Colonic mucosa (tissue), 4 donors: Measurements from ENCODE around the gene SNCA. TPM values are rescaled to one million over a fixed set of nuclear protein-coding genes. Genes with fewer than 3 reads are reported as not detected.
A peak's percentile ranks its signal among the peaks of the same experiment; 100 is the strongest.

Experiments used
- DNase-seq: peaks from one replicate; pipeline ENCODE4 v3.0.0-alpha.2; 2020
- H3K27ac ChIP-seq: fragments of 200-600 bp; one replicate; pipeline ENCODE4 v1.8.0; 2021
- H3K27me3 ChIP-seq: fragments of 200-600 bp; one replicate; pipeline ENCODE4 v1.8.0; 2021
- H3K36me3 ChIP-seq: fragments of 200-600 bp; one replicate; pipeline ENCODE4 v1.8.0; 2021
- H3K4me1 ChIP-seq: fragments of 200-600 bp; one replicate; pipeline ENCODE4 v1.8.0; 2021; ENCODE audit warnings: mild to moderate bottlenecking
- H3K4me3 ChIP-seq: fragments of 200-600 bp; one replicate; pipeline ENCODE4 v1.8.0; 2021
- H3K9ac ChIP-seq, 2 donors: one replicate each; pipeline ENCODE4 v1.7.0; 2013; ENCODE audit warnings: control low read depth in 2 of 2, low read depth in 2 of 2, low read length in 2 of 2
- H3K9me3 ChIP-seq: fragments of 200-600 bp; one replicate; pipeline ENCODE4 v1.8.0; 2021
- CTCF ChIP-seq: fragments of 200-600 bp; IDR thresholded peaks from one replicate; pipeline ENCODE4 v1.8.0; 2022; ENCODE audit warnings: antibody characterized with exemption, mild to moderate bottlenecking
- intact Hi-C: fragments of 100-400 bp; cut with DNase I; formaldehyde crosslinking; loops from one replicate; pipeline ENCODE4 v1.14.1; 2022
- total RNA-seq, 2 donors: library from RNA; stranded (reverse); fragmentation: NEBNext Ultra II Directional in 1 of 2; extraction: Animal tissue kit (Norgen Biotek cat#: 25700) in 1 of 2; gene quantifications; one replicate each; pipeline ENCODE4 v1.2.1, GENCODE V29; 2021
- donor health status: healthy.
- donor health status: DM: no; HTN: no; CAD: no.
- donor health status: DM: no; HTN: no; CAD: no.

The SNCA gene
- total RNA-seq, result 1 to 10 TPM; 1.2 to 5.7 TPM

- peak within 1 kb of the TSS in 1 of 2 donors; percentile 17 for H3K9ac ChIP-seq
- intact Hi-C loops, result no loop called here
- no peaks in the 10 kb centered on the region for H3K9me3 ChIP-seq
- H3K27me3 ChIP-seq, result peaks cover 42% of the 10 kb centered on the region
- peaks cover 6% of the 10 kb centered on the region for H3K4me1 ChIP-seq
- H3K4me3 ChIP-seq, result peak within 1 kb of the TSS; percentile 58
- no peaks in the 10 kb centered on the region for H3K36me3 ChIP-seq
- H3K27ac ChIP-seq, result no peak within 1 kb of the TSS
- no peak for TF ChIP-seq CTCF
- peak; percentile 54 for DNase-seq
Measured at GRCh38 chr4:89836897-89837384, at the start of gene SNCA. Gene SNCA (minus strand): TSS chr4:89837161. CDS start chr4:89835667, 1,494 bp downstream.

- H3K27me3 ChIP-seq, result no peaks in the 10 kb centered on the region
- H3K4me1 ChIP-seq, result no peaks in the 10 kb centered on the region
- no peak overlapping the region for H3K27ac ChIP-seq
- H3K9me3 ChIP-seq, result no peaks in the 10 kb centered on the region
- TF ChIP-seq CTCF, result no peak
- no peak overlapping the region for H3K4me3 ChIP-seq
- DNase-seq, result no peak
- H3K9ac ChIP-seq, result no peak overlapping the region
- intact Hi-C loops, result no loop called here
- H3K36me3 ChIP-seq, result no peaks in the 10 kb centered on the region
Measured at GRCh38 chr4:89879215-89879614, 42.3 kb upstream of the SNCA start.

GRCh38 chr4:89878611-89879010, 41.6 kb upstream of the SNCA start:
- H3K9ac ChIP-seq, result no peak overlapping the region

GRCh38 chr4:89876548-89876947, 39.6 kb upstream of the SNCA start:
- intact Hi-C loops, result no loop called here
- no peaks in the 10 kb centered on the region for H3K36me3 ChIP-seq
- no peak overlapping the region for H3K27ac ChIP-seq
- H3K9ac ChIP-seq, result no peak overlapping the region
- no peak for DNase-seq
- H3K4me3 ChIP-seq, result no peak overlapping the region
- no peaks in the 10 kb centered on the region for H3K27me3 ChIP-seq
- no peaks in the 10 kb centered on the region for H3K4me1 ChIP-seq
- no peak for TF ChIP-seq CTCF
- no peaks in the 10 kb centered on the region for H3K9me3 ChIP-seq

More at GRCh38 chr4:89878611-89879010, 41.6 kb upstream of the SNCA start:
- no peak for TF ChIP-seq CTCF
- no peaks in the 10 kb centered on the region for H3K9me3 ChIP-seq
- DNase-seq, result no peak
- no peaks in the 10 kb centered on the region for H3K27me3 ChIP-seq
- H3K36me3 ChIP-seq, result no peaks in the 10 kb centered on the region
- H3K4me1 ChIP-seq, result no peaks in the 10 kb centered on the region
- no peak overlapping the region for H3K4me3 ChIP-seq
- no peak overlapping the region for H3K27ac ChIP-seq
- intact Hi-C loops, result no loop called here

- Histone ChIP-seq H3K27ac (no peak overlapping the region), H3K36me3 (no peaks in the 10 kb centered on the region), H3K9me3 (no peaks in the 10 kb centered on the region), H3K4me1 (no peaks in the 10 kb centered on the region), H3K27me3 (no peaks in the 10 kb centered on the region), H3K9ac (no peak overlapping the region), H3K4me3 (no peak overlapping the region)
- no peak for TF ChIP-seq CTCF
- intact Hi-C loops, result no loop called here
- no peak for DNase-seq
Measured at GRCh38 chr4:89871211-89871610, 34.2 kb upstream of the SNCA start.
